ENCODE results near the gene PTGR2.

DNA sequence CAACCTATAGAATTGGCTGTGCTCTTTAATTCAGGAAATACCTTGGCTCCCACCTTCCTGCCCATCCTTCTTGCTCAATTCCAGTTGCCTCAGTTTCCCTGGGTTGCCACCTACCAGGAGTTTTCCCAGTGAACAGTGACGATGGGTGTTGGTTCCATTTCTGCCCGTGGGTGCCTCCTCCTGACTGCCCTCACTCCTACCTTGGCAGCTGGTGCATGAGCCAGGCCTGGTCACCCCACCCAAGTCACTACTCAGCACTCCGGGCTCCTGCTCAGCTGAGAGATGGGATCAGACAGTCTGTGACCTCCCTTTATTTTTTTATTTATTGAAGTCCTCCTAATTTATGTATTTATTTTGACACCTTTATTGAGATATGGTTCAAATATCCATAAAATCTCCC, 31.0 kb upstream of the PTGR2 start:
- no peak for TF ChIP-seq EZH2 (IDR thresholded peaks at IDR 0.05; ENCODE audit: insufficient read depth, low read length)
- TF ChIP-seq, protein P1, sequence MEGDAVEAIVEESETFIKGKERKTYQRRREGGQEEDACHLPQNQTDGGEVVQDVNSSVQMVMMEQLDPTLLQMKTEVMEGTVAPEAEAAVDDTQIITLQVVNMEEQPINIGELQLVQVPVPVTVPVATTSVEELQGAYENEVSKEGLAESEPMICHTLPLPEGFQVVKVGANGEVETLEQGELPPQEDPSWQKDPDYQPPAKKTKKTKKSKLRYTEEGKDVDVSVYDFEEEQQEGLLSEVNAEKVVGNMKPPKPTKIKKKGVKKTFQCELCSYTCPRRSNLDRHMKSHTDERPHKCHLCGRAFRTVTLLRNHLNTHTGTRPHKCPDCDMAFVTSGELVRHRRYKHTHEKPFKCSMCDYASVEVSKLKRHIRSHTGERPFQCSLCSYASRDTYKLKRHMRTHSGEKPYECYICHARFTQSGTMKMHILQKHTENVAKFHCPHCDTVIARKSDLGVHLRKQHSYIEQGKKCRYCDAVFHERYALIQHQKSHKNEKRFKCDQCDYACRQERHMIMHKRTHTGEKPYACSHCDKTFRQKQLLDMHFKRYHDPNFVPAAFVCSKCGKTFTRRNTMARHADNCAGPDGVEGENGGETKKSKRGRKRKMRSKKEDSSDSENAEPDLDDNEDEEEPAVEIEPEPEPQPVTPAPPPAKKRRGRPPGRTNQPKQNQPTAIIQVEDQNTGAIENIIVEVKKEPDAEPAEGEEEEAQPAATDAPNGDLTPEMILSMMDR (IDR thresholded peaks at IDR 0.05; ENCODE audit: insufficient read depth, low read depth, low read length), result no peak
